H1 (cell line): ENCODE measurements around the gene PDGFB.

Source experiments
- ATF2 ChIP-seq: IDR thresholded peaks from 2 replicates; pipeline ENCODE4 v1.6.1; 2012; ENCODE audit warnings: low read length, inconsistent platforms
- ATF3 ChIP-seq: IDR thresholded peaks from 2 replicates; pipeline ENCODE4 v1.6.1; 2011; ENCODE audit warnings: low read depth, mild to moderate bottlenecking, low read length; ENCODE audit not compliant: insufficient read depth
- CEBPB ChIP-seq: IDR thresholded peaks from 2 replicates; pipeline ENCODE4 v1.6.1; 2012; ENCODE audit warnings: low read depth, low read length
- CTCF ChIP-seq, 3 experiments: IDR thresholded peaks; 1 replicate in 2 of 3; 2 replicates in 1 of 3; pipeline versions ENCODE4 v1.5.1 to v1.6.1; 2011; ENCODE audit warnings: low read length in 3 of 3, mild to moderate bottlenecking in 3 of 3, inconsistent platforms in 2 of 3, low read depth in 1 of 3, moderate library complexity in 1 of 3; ENCODE audit not compliant: insufficient read depth in 1 of 3; ENCODE audit errors: control extremely low read depth in 1 of 3
- EZH2 ChIP-seq: fragments of 200-600 bp; sonication (generic); IDR thresholded peaks from 2 replicates; pipeline ENCODE4 v1.7.1; 2012; ENCODE audit warnings: low read depth, mild to moderate bottlenecking, moderate library complexity, low read length, inconsistent platforms; ENCODE audit not compliant: severe bottlenecking
- FOSL1 ChIP-seq: IDR thresholded peaks from 2 replicates; pipeline ENCODE4 v1.6.1; 2011; ENCODE audit warnings: mild to moderate bottlenecking, low read depth, low read length, moderate library complexity; ENCODE audit not compliant: insufficient read depth
- MAX ChIP-seq: IDR thresholded peaks from 2 replicates; pipeline ENCODE4 v1.6.1; 2012; ENCODE audit warnings: inconsistent platforms
- NRF1 ChIP-seq: IDR thresholded peaks from 2 replicates; pipeline ENCODE4 v1.6.1; 2011; ENCODE audit warnings: mild to moderate bottlenecking, low read depth, low read length, improper control_type of control experiment
- PHF8 ChIP-seq: fragments of 200-600 bp; sonication (generic); conservative IDR thresholded peaks from 2 replicates; pipeline ENCODE4 v1.7.1; 2012; ENCODE audit warnings: low read depth, mild to moderate bottlenecking, inconsistent platforms, low read length, moderate library complexity
- POLR2A ChIP-seq, 2 experiments: IDR thresholded peaks; 1 replicate in 1 of 2; 2 replicates in 1 of 2; pipeline ENCODE4 v1.6.1; 2011; ENCODE audit warnings: low read depth in 2 of 2, low read length in 2 of 2, mild to moderate bottlenecking in 2 of 2; ENCODE audit errors: control extremely low read depth in 1 of 2
- TAF1 ChIP-seq: IDR thresholded peaks from 2 replicates; pipeline ENCODE4 v1.6.1; 2011; ENCODE audit warnings: mild to moderate bottlenecking, low read depth, low read length
- TCF12 ChIP-seq: IDR thresholded peaks from 2 replicates; pipeline ENCODE4 v1.6.1; 2011; ENCODE audit warnings: low read depth, mild to moderate bottlenecking, low read length
- ZNF274 ChIP-seq: IDR thresholded peaks from 2 replicates; pipeline ENCODE4 v1.7.0; 2012; ENCODE audit warnings: low read length, borderline replicate concordance; ENCODE audit errors: extremely low read depth

- TF ChIP-seq ZNF274 (no peak), TCF12 (no peak), ATF2 (no peak), FOSL1 (no peak), POLR2A (IDR thresholded peaks at IDR 0.05; ENCODE audit: control extremely low read depth in 1 of 2, low read depth in 2 of 2, low read length in 2 of 2) (no peak), CTCF (IDR thresholded peaks at IDR 0.05; ENCODE audit: control extremely low read depth in 1 of 3, insufficient read depth in 1 of 3, low read depth in 1 of 3, low read length in 3 of 3) (no peak), MAX (no peak), PHF8 (no peak), EZH2 (no peak), ATF3 (no peak), CEBPB (no peak), NRF1 (no peak), TAF1 (no peak)
Observed at GRCh38 chr22:39177456-39177775, 67.4 kb downstream of the PDGFB start.
